Astrocyte of the spinal cord (primary cell): ENCODE data around the gene FNDC3B.
A peak's percentile ranks its signal among the peaks of the same experiment; 100 is the strongest.

Experiments used
- DNase-seq: peaks from one replicate; pipeline ENCODE4 v3.0.0; 2011; ENCODE audit warnings: low read depth, low spot score
- H3K4me3 ChIP-seq: 2 replicates; pipeline ENCODE4 v1.5.1; 2011; ENCODE audit warnings: low read depth, mild to moderate bottlenecking, low read length, moderate library complexity
- in situ Hi-C: cut with HindIII; loops from 2 replicates; pipeline ENCODE4 v1.10.0; 2017; ENCODE audit warnings: low sequenced_read_pairs
- TF ChIP-seq, protein P1 (sequence below): IDR thresholded peaks from 2 replicates; pipeline ENCODE4 v1.5.1; 2012; ENCODE audit warnings: low read depth, mild to moderate bottlenecking, low read length, inconsistent platforms

The FNDC3B gene

DNA sequence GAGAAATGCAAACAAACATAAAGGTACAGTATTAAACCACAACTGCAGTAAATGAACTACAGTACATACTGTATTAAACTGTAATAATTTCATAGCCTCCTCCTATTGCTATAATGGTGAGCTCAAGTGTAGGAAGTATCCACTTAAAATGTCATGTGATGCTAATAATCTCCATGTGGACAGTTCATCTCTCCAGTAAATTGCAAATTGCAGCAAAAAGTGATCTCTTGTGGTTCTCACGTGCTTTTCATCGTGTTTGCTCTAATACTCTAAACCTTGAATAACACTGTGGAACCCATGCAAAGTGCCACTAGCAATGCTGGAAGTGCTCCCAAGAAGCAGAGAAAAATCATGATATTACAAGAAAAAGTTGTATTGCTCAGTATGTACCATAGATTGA, 9.2 kb upstream of the FNDC3B start:
- no peak for DNase-seq
- in situ Hi-C loops = no loop called here
- H3K4me3 ChIP-seq = no peak overlapping the region
- TF ChIP-seq, protein P1, sequence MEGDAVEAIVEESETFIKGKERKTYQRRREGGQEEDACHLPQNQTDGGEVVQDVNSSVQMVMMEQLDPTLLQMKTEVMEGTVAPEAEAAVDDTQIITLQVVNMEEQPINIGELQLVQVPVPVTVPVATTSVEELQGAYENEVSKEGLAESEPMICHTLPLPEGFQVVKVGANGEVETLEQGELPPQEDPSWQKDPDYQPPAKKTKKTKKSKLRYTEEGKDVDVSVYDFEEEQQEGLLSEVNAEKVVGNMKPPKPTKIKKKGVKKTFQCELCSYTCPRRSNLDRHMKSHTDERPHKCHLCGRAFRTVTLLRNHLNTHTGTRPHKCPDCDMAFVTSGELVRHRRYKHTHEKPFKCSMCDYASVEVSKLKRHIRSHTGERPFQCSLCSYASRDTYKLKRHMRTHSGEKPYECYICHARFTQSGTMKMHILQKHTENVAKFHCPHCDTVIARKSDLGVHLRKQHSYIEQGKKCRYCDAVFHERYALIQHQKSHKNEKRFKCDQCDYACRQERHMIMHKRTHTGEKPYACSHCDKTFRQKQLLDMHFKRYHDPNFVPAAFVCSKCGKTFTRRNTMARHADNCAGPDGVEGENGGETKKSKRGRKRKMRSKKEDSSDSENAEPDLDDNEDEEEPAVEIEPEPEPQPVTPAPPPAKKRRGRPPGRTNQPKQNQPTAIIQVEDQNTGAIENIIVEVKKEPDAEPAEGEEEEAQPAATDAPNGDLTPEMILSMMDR = no peak

DNA sequence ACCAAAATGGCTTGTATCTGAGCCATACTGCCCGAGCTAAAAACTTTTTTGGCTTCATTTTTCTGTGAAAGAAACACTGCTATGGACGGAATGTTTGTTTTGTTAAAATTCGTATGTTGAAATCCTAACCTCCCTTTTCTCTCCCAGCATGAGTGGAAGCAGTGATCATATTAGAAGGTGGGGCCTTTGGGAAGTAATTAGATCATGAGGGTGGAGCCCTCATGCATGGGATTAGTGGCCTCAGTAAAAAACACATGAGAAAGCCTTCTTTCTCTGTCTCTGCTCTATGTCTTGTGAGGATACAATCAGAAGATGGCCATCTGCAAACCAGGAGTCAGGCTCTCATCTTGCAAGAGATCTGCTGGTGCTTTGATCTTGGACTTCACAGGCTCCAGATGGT, 7.4 kb upstream of the FNDC3B start:
- H3K4me3 ChIP-seq = no peak overlapping the region
- in situ Hi-C loops = no loop called here
- no peak for DNase-seq

DNA sequence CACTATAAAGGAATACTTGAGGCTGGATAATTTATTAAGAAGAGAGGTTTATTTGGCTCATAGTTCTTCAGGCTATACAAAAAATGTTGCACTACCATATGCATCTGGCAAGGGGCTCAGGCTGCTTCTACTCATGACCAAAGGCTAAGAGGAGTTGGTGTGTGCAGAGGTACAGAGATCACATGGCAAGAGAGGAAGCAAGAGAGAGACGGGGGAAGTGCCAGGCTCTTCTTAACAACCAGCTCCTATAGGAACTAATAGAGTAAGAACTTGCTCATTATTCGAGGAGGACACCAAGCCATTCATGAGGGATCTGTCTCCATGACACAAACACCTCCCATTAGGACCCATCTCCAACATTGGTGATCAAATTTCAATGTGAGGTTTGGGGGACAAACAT, 6.0 kb upstream of the FNDC3B start:
- TF ChIP-seq, protein P1 = no peak
- in situ Hi-C loops = no loop called here
- no peak for DNase-seq
- no peak overlapping the region for H3K4me3 ChIP-seq

More for the DNA sequence above, 7.4 kb upstream of the FNDC3B start:
- TF ChIP-seq, protein P1 = no peak

DNA sequence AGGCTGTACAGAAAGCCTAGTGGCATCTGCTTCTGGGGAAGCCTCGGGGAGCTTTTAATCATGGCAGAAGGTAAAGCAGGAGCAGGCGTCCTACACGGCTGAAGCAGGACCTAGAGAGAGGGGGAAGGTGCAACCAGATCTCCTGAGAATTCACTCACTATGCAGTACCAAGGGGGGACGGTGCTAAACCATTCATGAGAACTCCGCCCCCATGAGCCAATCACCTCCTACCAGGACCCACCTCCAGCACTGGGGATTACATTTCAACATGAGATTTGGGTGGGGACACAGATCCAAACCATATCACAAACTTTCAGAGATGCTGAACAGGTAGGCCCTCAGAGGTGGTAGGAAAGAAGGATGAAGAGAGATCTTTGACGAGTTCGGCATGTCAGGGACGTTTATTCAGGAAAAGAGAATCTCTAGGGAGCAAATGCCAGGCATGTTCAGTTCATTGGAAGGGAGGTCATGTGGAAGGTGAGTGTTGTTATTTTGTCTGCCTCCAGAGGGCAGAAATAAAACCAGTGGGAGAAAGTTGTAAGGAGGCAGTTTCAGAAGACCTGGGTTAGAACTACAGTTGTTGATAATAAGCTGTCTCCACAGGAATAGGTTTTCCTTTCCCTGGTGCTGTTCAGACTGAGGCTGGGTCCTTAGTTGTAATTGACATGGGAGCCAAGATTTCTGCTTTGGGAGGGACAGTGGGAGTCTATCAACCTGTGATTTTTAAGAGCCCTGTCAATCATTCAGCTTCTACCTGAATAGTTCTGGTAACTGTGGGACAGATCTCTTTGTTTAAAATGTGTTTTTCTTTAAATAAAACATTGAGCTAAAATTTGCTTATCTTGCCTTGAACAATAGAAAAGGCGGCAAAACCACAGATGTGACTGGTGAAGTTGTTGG, 4.3 kb upstream of the FNDC3B start:
- TF ChIP-seq, protein P1 = peak; percentile 40
- no peak overlapping the region for H3K4me3 ChIP-seq
- DNase-seq = no peak
- in situ Hi-C loops = no loop called here

DNA sequence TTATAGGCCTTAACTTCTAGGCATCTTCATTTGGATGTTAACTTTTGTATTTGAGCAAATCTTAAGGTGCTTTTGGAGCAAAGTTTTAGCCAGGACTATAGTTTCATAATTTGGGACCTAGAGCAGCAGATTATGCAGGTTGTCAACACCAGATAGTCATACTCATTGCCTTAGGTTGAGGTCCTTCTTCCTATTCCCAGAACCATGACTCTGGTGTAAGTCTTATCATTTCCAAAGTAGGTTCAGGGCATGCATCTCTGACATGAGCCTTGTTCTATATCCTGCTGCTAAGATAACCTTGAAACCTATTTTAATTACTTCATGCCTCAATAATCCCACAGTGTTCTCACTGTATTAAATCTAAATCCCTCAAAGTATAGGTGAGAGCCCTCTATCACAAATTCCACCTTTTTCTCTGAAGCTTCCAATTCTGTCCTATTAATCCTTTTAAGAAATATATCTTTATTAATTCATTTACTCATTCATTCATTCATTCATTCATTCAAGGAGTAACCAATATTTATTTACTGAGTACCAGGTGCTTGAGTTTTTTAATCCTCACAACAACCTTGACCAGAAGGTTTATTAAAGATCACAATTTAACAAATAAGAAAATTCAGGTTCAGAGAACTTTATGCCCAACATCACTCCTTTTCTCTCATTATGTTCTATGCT, 2.7 kb upstream of the FNDC3B start:
- TF ChIP-seq, protein P1 = no peak
- DNase-seq = no peak
- no peak overlapping the region for H3K4me3 ChIP-seq
- in situ Hi-C loops = no loop called here

DNA sequence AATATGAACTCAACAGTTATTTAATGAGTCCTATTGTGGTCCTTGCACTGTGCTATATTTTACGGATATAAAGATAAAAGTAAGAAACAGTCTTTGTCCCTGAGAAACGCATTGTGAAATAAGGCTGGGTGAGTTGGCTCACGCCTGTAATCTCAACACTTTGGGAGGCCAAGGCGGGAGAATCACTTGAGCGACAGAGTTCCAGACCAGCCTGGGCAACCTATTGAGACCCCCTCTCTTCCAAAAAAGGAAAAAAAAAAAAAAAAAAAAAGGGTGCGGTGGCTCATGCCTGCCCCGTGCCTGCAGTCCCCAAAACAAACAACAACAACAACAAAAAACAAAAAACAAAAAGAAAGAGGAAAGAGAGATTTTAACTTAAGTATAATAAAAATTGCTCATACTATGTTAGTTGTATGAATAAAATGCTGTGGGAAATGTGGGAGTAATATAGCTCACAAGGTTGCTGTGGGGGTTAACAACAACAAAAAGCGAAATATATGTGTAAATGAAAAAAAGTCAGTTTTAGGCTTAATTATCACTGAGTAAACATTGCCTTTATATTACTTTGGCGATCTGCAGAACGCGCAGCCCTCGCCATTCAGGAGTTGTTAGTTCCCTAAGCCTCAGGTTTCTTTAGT, 461 bp upstream of the FNDC3B start:
- TF ChIP-seq, protein P1 = no peak
- in situ Hi-C loops = no loop called here
- no peak for DNase-seq
- H3K4me3 ChIP-seq = peak overlapping the region; percentile 89
